ENCODE results near the gene SSC4D. TPM values are rescaled to one million over a fixed set of nuclear protein-coding genes. Genes with fewer than 3 reads are reported as not detected.

SSC4D gene
- polyA plus RNA-seq, 3 donors: 0.48 to 0.56 (median 0.56) TPM

DNA sequence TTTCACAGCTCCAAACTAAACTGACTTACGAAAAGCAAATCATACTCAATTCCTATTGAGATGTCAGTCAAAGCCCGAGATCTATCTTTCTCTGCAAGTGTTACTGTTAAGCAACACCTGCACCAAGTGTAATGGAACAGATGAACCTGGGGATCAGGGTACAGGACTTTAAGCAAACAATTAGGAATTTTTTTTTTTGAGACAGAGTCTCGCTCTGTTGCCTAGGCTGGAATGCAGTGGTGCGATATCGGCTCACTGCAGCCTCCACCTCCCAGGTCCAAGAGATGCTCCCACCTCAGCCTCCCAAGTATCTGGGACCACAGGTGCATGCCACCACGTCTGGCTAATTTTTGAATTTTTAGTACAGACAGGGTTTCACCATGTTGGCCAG, 65.6 kb downstream of the SSC4D start:
- Histone ChIP-seq H3K4me1 (ENCODE audit: control insufficient read depth in 1 of 2, insufficient read depth in 2 of 2, low read length in 2 of 2) (peaks cover 5 to 6% of the 10 kb centered on the region in 2 donors), H3K36me3 (replicated peaks in 1 of 2; ENCODE audit: control insufficient read depth in 1 of 2, insufficient read depth in 2 of 2, low read length in 2 of 2) (peaks cover 50 to 91% of the 10 kb centered on the region in 2 donors), H3K4me3 (replicated peaks in 1 of 3; ENCODE audit: low read depth in 2 of 3, low read length in 3 of 3) (no peak overlapping the region), H3K9ac (ENCODE audit: insufficient read depth, low read length, poor library complexity, severe bottlenecking) (no peak overlapping the region), H3K4me2 (replicated peaks; ENCODE audit: extremely low read depth, low read length, poor library complexity, severe bottlenecking) (no peak overlapping the region), H3K27me3 (ENCODE audit: control insufficient read depth in 2 of 2, insufficient read depth in 2 of 2, low read length in 2 of 2) (no peaks in the 10 kb centered on the region), H4K20me1 (ENCODE audit: insufficient read depth, low read length) (peaks cover 100% of the 10 kb centered on the region), H3K79me2 (ENCODE audit: insufficient read depth, low read length) (peaks cover 100% of the 10 kb centered on the region), H3K27ac (ENCODE audit: low read depth in 1 of 2, low read length in 2 of 2) (peak overlapping the region in 1 of 2 donors; percentile 11), H2AFZ (ENCODE audit: insufficient read depth, low read depth, low read length, poor library complexity, severe bottlenecking) (no peak overlapping the region), H3K9me3 (replicated peaks in 1 of 2; ENCODE audit: control insufficient read depth in 1 of 2, insufficient read depth in 1 of 2, low read length in 2 of 2) (no peaks in the 10 kb centered on the region)
- no peak overlapping the region for H3K4me3 Mint-ChIP-seq
- DNase-seq: no peak
- H3K27me3 Mint-ChIP-seq (ENCODE audit: low read depth in 3 of 3): no peaks in the 10 kb centered on the region
- H3K27ac Mint-ChIP-seq: peak overlapping the region in 1 of 7 donors; percentile 46
- TF ChIP-seq, protein P1, sequence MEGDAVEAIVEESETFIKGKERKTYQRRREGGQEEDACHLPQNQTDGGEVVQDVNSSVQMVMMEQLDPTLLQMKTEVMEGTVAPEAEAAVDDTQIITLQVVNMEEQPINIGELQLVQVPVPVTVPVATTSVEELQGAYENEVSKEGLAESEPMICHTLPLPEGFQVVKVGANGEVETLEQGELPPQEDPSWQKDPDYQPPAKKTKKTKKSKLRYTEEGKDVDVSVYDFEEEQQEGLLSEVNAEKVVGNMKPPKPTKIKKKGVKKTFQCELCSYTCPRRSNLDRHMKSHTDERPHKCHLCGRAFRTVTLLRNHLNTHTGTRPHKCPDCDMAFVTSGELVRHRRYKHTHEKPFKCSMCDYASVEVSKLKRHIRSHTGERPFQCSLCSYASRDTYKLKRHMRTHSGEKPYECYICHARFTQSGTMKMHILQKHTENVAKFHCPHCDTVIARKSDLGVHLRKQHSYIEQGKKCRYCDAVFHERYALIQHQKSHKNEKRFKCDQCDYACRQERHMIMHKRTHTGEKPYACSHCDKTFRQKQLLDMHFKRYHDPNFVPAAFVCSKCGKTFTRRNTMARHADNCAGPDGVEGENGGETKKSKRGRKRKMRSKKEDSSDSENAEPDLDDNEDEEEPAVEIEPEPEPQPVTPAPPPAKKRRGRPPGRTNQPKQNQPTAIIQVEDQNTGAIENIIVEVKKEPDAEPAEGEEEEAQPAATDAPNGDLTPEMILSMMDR (IDR thresholded peaks at IDR 0.05): no peak
- H3K36me3 Mint-ChIP-seq: peaks cover 54 to 87% of the 10 kb centered on the region in 2 donors
- no peaks in the 10 kb centered on the region for H3K9me3 Mint-ChIP-seq
- H3K4me1 Mint-ChIP-seq: peaks cover 37% of the 10 kb centered on the region
- intact Hi-C loops (cut with micrococcal nuclease): no loop called here
- WGBS (ENCODE audit: insufficient coverage): 100% methylated on average over 1 of the region's 6 CpGs

DNA sequence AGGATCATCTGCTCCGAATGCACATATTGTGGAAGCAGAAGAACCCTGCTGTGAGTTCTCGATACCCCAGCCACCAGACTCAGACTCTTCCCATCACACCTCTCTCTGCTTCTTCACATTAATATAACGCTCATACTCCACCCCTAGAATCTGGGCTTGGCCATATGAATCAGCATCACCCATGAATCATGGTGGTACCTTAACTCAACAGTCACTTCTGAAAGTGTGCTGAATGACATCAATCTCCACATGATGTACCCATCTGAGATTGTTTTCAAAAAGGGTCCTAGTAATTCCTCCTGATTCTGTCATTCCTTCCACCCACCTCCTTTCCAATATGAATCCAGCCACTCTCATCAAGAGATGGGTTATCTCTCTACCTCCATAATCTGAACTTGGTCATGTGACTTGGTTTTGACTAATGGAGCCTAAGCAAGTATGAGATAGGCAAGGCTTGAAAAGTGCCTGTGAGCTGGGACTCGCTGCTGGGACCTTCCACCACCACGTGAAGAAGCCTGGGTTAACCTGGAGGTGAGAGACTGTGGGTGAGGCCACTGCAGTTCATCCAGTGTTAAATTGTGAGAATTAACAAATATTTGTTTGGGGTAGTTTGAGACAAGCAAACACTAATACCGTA, 66.1 kb downstream of the SSC4D start:
- Histone ChIP-seq H3K27ac (ENCODE audit: low read depth in 1 of 2, low read length in 2 of 2) (peak overlapping the region in 1 of 2 donors; percentile 11), H3K9ac (ENCODE audit: insufficient read depth, low read length, poor library complexity, severe bottlenecking) (no peak overlapping the region), H3K4me2 (replicated peaks; ENCODE audit: extremely low read depth, low read length, poor library complexity, severe bottlenecking) (no peak overlapping the region), H2AFZ (ENCODE audit: insufficient read depth, low read depth, low read length, poor library complexity, severe bottlenecking) (no peak overlapping the region), H3K4me3 (replicated peaks in 1 of 3; ENCODE audit: low read depth in 2 of 3, low read length in 3 of 3) (no peak overlapping the region), H3K27me3 (ENCODE audit: control insufficient read depth in 2 of 2, insufficient read depth in 2 of 2, low read length in 2 of 2) (no peaks in the 10 kb centered on the region), H3K36me3 (replicated peaks in 1 of 2; ENCODE audit: control insufficient read depth in 1 of 2, insufficient read depth in 2 of 2, low read length in 2 of 2) (peaks cover 50 to 91% of the 10 kb centered on the region in 2 donors), H3K79me2 (ENCODE audit: insufficient read depth, low read length) (peaks cover 100% of the 10 kb centered on the region), H3K9me3 (replicated peaks in 1 of 2; ENCODE audit: control insufficient read depth in 1 of 2, insufficient read depth in 1 of 2, low read length in 2 of 2) (no peaks in the 10 kb centered on the region), H3K4me1 (ENCODE audit: control insufficient read depth in 1 of 2, insufficient read depth in 2 of 2, low read length in 2 of 2) (peaks cover 6 to 7% of the 10 kb centered on the region in 2 donors), H4K20me1 (ENCODE audit: insufficient read depth, low read length) (peaks cover 100% of the 10 kb centered on the region)
- no peak for DNase-seq
- H3K36me3 Mint-ChIP-seq: peaks cover 55 to 86% of the 10 kb centered on the region in 2 donors
- WGBS (ENCODE audit: insufficient coverage): 95% methylated on average over 5 of the region's 6 CpGs
- no peaks in the 10 kb centered on the region for H3K9me3 Mint-ChIP-seq
- intact Hi-C loops (cut with micrococcal nuclease): no loop called here
- H3K27me3 Mint-ChIP-seq (ENCODE audit: low read depth in 3 of 3): no peaks in the 10 kb centered on the region
- peaks cover 39% of the 10 kb centered on the region for H3K4me1 Mint-ChIP-seq
- TF ChIP-seq, protein P1 (IDR thresholded peaks at IDR 0.05): no peak
- peak overlapping the region in 2 of 7 donors; percentile 8 to 20 for H3K27ac Mint-ChIP-seq
- no peak overlapping the region for H3K4me3 Mint-ChIP-seq

Data from CD14-positive monocyte (primary cell).